Endothelial cell of umbilical vein (primary cell): Measurements from ENCODE around the gene TMPRSS13. TPM values are rescaled to one million over a fixed set of nuclear protein-coding genes. Genes with fewer than 3 reads are reported as not detected.

Experiments used
- BruUV-seq: library from RNA; stranded (reverse); fragments of 400-500 nt; replicated peaks from 2 replicates; lab custom pipeline; 2021; lab: Mats Ljungman, UMichigan
- CTCF ChIA-PET: fragments of 300-600, 350-600 bp; sonication (Branson Sonifier 250); formaldehyde crosslinking; loops from one replicate; lab custom pipeline; 2021; ENCODE audit warnings: antibody characterized with exemption, inconsistent platforms; lab: Charles Lee
- POLR2A ChIA-PET: fragments of 300-600, 350-600 bp; sonication (Branson Sonifier 250); formaldehyde crosslinking; loops from one replicate; lab custom pipeline; 2021; ENCODE audit warnings: antibody characterized with exemption, inconsistent platforms; lab: Charles Lee
- DNase-seq: peaks from one replicate; pipeline ENCODE4 v3.0.0-alpha.2; 2011; ENCODE audit warnings: low read depth, low spot score
- FAIRE-seq: peaks from 2 replicates; lab custom pipeline; 2011; peaks lifted over from hg19 to GRCh38; lab: Jason Lieb, UNC
- H2AFZ ChIP-seq: 2 replicates; pipeline ENCODE4 v1.6.0; 2012; ENCODE audit warnings: low read depth, low read length, control low read depth, inconsistent platforms
- H3K27ac ChIP-seq: 2 replicates; pipeline ENCODE4 v1.5.1; 2011; ENCODE audit warnings: low read depth, mild to moderate bottlenecking, control low read depth, low read length, moderate library complexity; ENCODE audit not compliant: insufficient read depth
- H3K27me3 ChIP-seq, 2 experiments: 2 replicates each; pipeline versions ENCODE4 v1.6.0 to v1.6.1; 2011; ENCODE audit warnings: low read length in 2 of 2, mixed read lengths in 1 of 2; ENCODE audit not compliant: control insufficient read depth in 2 of 2, insufficient read depth in 2 of 2
- H3K36me3 ChIP-seq, 2 experiments: 2 replicates in 1 of 2; 3 replicates in 1 of 2; pipeline ENCODE4 v1.5.1; 2011; ENCODE audit warnings: low read length in 2 of 2, mild to moderate bottlenecking in 1 of 2, moderate library complexity in 1 of 2; ENCODE audit not compliant: control insufficient read depth in 2 of 2, insufficient read depth in 2 of 2; ENCODE audit errors: extremely low read depth in 1 of 2
- H3K4me1 ChIP-seq: 3 replicates; pipeline ENCODE4 v1.5.1; 2011; ENCODE audit warnings: mild to moderate bottlenecking, low read length; ENCODE audit not compliant: control insufficient read depth, insufficient read depth; ENCODE audit errors: extremely low read depth
- H3K4me2 ChIP-seq: 2 replicates; pipeline ENCODE4 v1.6.1; 2011; ENCODE audit warnings: low read length, control low read depth, mixed read lengths; ENCODE audit not compliant: insufficient read depth
- H3K4me3 ChIP-seq, 3 experiments: fragments of 200-600 bp in 1 of 3; sonication (generic), shearing (Covaris generic) in 1 of 3; replicated peaks in 1 of 3; 2 replicates each; pipeline ENCODE4 v1.5.1; 2011 to 2016; ENCODE audit warnings: control low read depth in 3 of 3, low read length in 3 of 3, mild to moderate bottlenecking in 2 of 3, inconsistent platforms in 1 of 3, low read depth in 1 of 3, moderate library complexity in 1 of 3; ENCODE audit not compliant: insufficient read depth in 1 of 3
- H3K79me2 ChIP-seq: 2 replicates; pipeline ENCODE4 v1.6.0; 2012; ENCODE audit warnings: low read length, inconsistent platforms; ENCODE audit not compliant: control insufficient read depth, insufficient read depth
- H3K9ac ChIP-seq: replicated peaks from 2 replicates; pipeline ENCODE3; 2011; ENCODE audit warnings: low read length, control low read depth; ENCODE audit not compliant: insufficient read depth; ENCODE audit errors: extremely low read depth
- H3K9me1 ChIP-seq: replicated peaks from 3 replicates; pipeline ENCODE4 v1.6.0; 2011; ENCODE audit warnings: mild to moderate bottlenecking, low read length; ENCODE audit not compliant: control insufficient read depth, insufficient read depth; ENCODE audit errors: extremely low read depth
- H3K9me3 ChIP-seq: replicated peaks from 2 replicates; pipeline ENCODE4 v1.5.1; 2012; ENCODE audit warnings: low read length, inconsistent platforms; ENCODE audit not compliant: control insufficient read depth, insufficient read depth
- H4K20me1 ChIP-seq: replicated peaks from 2 replicates; pipeline ENCODE3; 2011; ENCODE audit warnings: mild to moderate bottlenecking, low read length; ENCODE audit not compliant: control insufficient read depth, insufficient read depth; ENCODE audit errors: extremely low read depth
- CTCF ChIP-seq, 2 donors: IDR thresholded peaks; 1 replicate in 1 of 2; 2 replicates in 1 of 2; pipeline ENCODE4 v1.5.1; 2011; ENCODE audit warnings: low read length in 2 of 2, mild to moderate bottlenecking in 2 of 2, moderate library complexity in 2 of 2, control low read depth in 1 of 2, inconsistent platforms in 1 of 2, low read depth in 1 of 2; ENCODE audit not compliant: insufficient read depth in 1 of 2; ENCODE audit errors: extremely low read depth in 1 of 2
- EZH2 ChIP-seq: IDR thresholded peaks from 2 replicates; pipeline ENCODE4 v1.6.1; 2012; ENCODE audit warnings: borderline replicate concordance, low read depth, mild to moderate bottlenecking, moderate library complexity, low read length, inconsistent platforms; ENCODE audit not compliant: severe bottlenecking
- FOS ChIP-seq: IDR thresholded peaks from 2 replicates; pipeline ENCODE4 v1.6.1; 2011; ENCODE audit warnings: mild to moderate bottlenecking, low read length, moderate library complexity, borderline replicate concordance; ENCODE audit not compliant: insufficient read depth
- GATA2 ChIP-seq: IDR thresholded peaks from 2 replicates; pipeline ENCODE4 v1.7.0; 2011; ENCODE audit warnings: low read depth, mild to moderate bottlenecking, moderate library complexity, mixed read lengths, low read length; ENCODE audit not compliant: insufficient read length, insufficient read depth
- JUN ChIP-seq: IDR thresholded peaks from 2 replicates; pipeline ENCODE4 v1.6.1; 2011; ENCODE audit warnings: borderline replicate concordance, low read depth; ENCODE audit not compliant: insufficient read length, insufficient read depth
- MYC ChIP-seq: IDR thresholded peaks from one replicate; pipeline ENCODE4 v1.6.1; 2011; ENCODE audit warnings: mild to moderate bottlenecking, low read depth, low read length
- POLR2A ChIP-seq: IDR thresholded peaks from 2 replicates; pipeline ENCODE4 v1.6.1; 2012; ENCODE audit warnings: low read depth, mild to moderate bottlenecking, control low read depth, low read length
- POLR2AphosphoS5 ChIP-seq: IDR thresholded peaks from 2 replicates; pipeline ENCODE4 v1.6.1; 2012; ENCODE audit warnings: low read depth, mild to moderate bottlenecking, control low read depth, low read length, moderate library complexity; ENCODE audit not compliant: insufficient read depth
- dilution Hi-C: fragments of 300-500 bp; cut with MboI; formaldehyde crosslinking; loops from one replicate; pipeline ENCODE4 v1.15.0; 2019; ENCODE audit warnings: low sequenced_read_pairs; ENCODE audit not compliant: extremely low pct_ligation_motif_present
- intact Hi-C: fragments of 100-400 bp; cut with micrococcal nuclease; formaldehyde crosslinking; loops from one replicate; pipeline ENCODE4 v1.10.0; 2022
- polyA plus RNA-seq, 4 experiments: library from polyadenylated mRNA; depleted of rRNA in 3 of 4; stranded (reverse) in 3 of 4; unstranded in 1 of 4; fragments of >200 nt; gene quantifications; 2 replicates each; pipeline versions ENCODE4 v1.2.1 to v1.2.3, GENCODE V29; 2011 to 2012; ENCODE audit warnings: missing spikeins in 1 of 4
- total RNA-seq: library from RNA; stranded (reverse); gene quantifications from 2 replicates; pipeline ENCODE4 v1.2.3, GENCODE V29; 2021
- TF ChIP-seq, protein P1 (sequence below): IDR thresholded peaks from 2 replicates; pipeline ENCODE4 v1.6.1; 2011; ENCODE audit not compliant: insufficient read depth, insufficient read length

The TMPRSS13 gene
- total and polyA plus RNA-seq, 2 donors (not counting 3 experiments of a cell fraction or from before 2014, with no cell fraction given): 0.22 to 0.46 TPM

DNA sequence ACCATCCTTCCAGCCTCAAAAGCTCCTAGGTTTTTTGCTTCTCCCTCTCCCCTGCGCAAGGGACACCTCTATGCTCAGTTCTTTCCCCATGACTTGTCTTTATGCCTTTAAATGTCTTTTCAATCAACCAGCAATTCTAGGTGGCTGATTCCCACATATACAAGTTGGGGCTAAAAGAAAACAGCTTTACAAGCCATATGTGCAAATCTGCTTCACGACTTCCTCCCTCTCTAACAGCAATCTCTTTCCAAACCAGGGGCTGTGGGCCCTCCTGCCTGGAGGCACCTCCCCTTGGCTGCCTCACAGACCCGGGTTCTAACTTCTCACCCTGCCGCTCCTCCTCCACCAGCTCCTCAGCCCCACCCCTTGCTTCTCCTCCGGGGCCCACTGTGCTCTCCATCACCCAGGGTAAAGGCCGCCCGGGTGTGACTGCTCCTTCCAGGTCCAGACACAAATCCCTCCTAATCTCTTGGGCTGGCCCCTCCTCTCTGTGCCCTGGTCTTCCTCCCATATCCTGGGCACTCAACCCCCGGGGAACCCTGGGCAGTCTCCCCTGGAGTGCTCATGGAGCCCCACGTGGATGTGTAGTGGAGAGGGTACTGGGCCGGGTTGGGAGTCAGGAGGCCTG is 14.1 kb downstream of the TMPRSS13 start:
- no peaks in the 10 kb centered on the region for H3K27me3 ChIP-seq
- H3K9me1 ChIP-seq: no peaks in the 10 kb centered on the region
- DNase-seq (no peak), FAIRE-seq (no peak)
- CTCF ChIA-PET: interaction anchor here (1.5 kb wide), 1 partner anchor 10 kb away, joined by 3 read pairs; no protein-coding TSS in a partner anchor
- no peak overlapping the region for H3K27ac ChIP-seq
- dilution Hi-C loops: no loop called here
- no peaks in the 10 kb centered on the region for H3K9me3 ChIP-seq
- no peaks in the 10 kb centered on the region for H3K36me3 ChIP-seq
- H3K79me2 ChIP-seq: no peaks in the 10 kb centered on the region
- H3K4me1 ChIP-seq: no peaks in the 10 kb centered on the region
- BruUV-seq: no TSS peak
- POLR2A ChIA-PET: no interaction called here
- intact Hi-C loops: no loop called here
- H3K4me2 ChIP-seq: no peak overlapping the region
- no peak overlapping the region for H3K9ac ChIP-seq
- no peak overlapping the region for H3K4me3 ChIP-seq
- no peaks in the 10 kb centered on the region for H4K20me1 ChIP-seq
- no peak for TF ChIP-seq EZH2
- no peak for TF ChIP-seq JUN
- no peak for TF ChIP-seq POLR2AphosphoS5
- no peak for TF ChIP-seq POLR2A
- no peak for TF ChIP-seq CTCF (IDR thresholded peaks at IDR 0.05; ENCODE audit: extremely low read depth in 1 of 2, insufficient read depth in 1 of 2, low read depth in 1 of 2, low read length in 2 of 2)
- no peak overlapping the region for H2AFZ ChIP-seq

GRCh38 chr11:117914398-117914761 is 14.8 kb downstream of the TMPRSS13 start:
- H3K9me3 ChIP-seq: no peaks in the 10 kb centered on the region
- no peak overlapping the region for H3K4me2 ChIP-seq
- intact Hi-C loops (no loop called here), dilution Hi-C loops (no loop called here)
- H3K9ac ChIP-seq: no peak overlapping the region
- no peak for TF ChIP-seq EZH2
- no peak for TF ChIP-seq JUN
- TF ChIP-seq GATA2: no peak
- TF ChIP-seq MYC: no peak
- TF ChIP-seq CTCF (IDR thresholded peaks at IDR 0.05; ENCODE audit: extremely low read depth in 1 of 2, insufficient read depth in 1 of 2, low read depth in 1 of 2, low read length in 2 of 2): no peak
- TF ChIP-seq, protein P1, sequence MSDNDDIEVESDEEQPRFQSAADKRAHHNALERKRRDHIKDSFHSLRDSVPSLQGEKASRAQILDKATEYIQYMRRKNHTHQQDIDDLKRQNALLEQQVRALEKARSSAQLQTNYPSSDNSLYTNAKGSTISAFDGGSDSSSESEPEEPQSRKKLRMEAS: no peak
- no peak for TF ChIP-seq FOS
- TF ChIP-seq POLR2AphosphoS5: no peak
- TF ChIP-seq POLR2A: no peak
- FAIRE-seq: no peak
- no peak overlapping the region for H3K4me3 ChIP-seq
- ChIA-PET CTCF (interaction anchor here (0.9 to 1.5 kb wide), 2 partner anchors 10 to 32 kb away, joined by 3 read pairs; no protein-coding TSS in a partner anchor), POLR2A (no interaction called here)
- no TSS peak for BruUV-seq
- H3K9me1 ChIP-seq: no peaks in the 10 kb centered on the region
- no peaks in the 10 kb centered on the region for H3K36me3 ChIP-seq
- H3K4me1 ChIP-seq: no peaks in the 10 kb centered on the region
- H4K20me1 ChIP-seq: no peaks in the 10 kb centered on the region
- H2AFZ ChIP-seq: no peak overlapping the region
- no peak overlapping the region for H3K27ac ChIP-seq
- H3K27me3 ChIP-seq: no peaks in the 10 kb centered on the region
- DNase-seq: no peak
- no peaks in the 10 kb centered on the region for H3K79me2 ChIP-seq
